AG09319 (cell line): Measurements from ENCODE around the gene CCNDBP1.

ENCODE experiments used
- DNase-seq: peaks from one replicate; pipeline ENCODE4 v3.0.0-alpha.2; 2010; ENCODE audit warnings: low read depth; ENCODE audit errors: extremely low read depth
- CTCF ChIP-seq: IDR thresholded peaks from 2 replicates; pipeline ENCODE4 v1.5.1; 2011; ENCODE audit warnings: low read depth, mild to moderate bottlenecking, inconsistent platforms, low read length, moderate library complexity

The CCNDBP1 gene

GRCh38 chr15:43243020-43243645 is 57.9 kb downstream of the CCNDBP1 start:
- no peak for TF ChIP-seq CTCF

GRCh38 chr15:43244092-43244491 is 58.9 kb downstream of the CCNDBP1 start:
- no peak for DNase-seq
- no peak for TF ChIP-seq CTCF

More at GRCh38 chr15:43243020-43243645, 57.9 kb downstream of the CCNDBP1 start:
- DNase-seq = no peak

GRCh38 chr15:43246261-43246774 is 61.1 kb downstream of the CCNDBP1 start:
- DNase-seq = no peak
- TF ChIP-seq CTCF = no peak
